ENCODE measurements around the gene PCDH1.

The PCDH1 gene

GRCh38 chr5:141824717-141825116 is 53.5 kb downstream of the PCDH1 start:
- H3K27ac ChIP-seq: no peak overlapping the region
- TF ChIP-seq ZFX (IDR thresholded peaks at IDR 0.05): no peak
- TF ChIP-seq CTCF (conservative IDR thresholded peaks at IDR 0.05): no peak

- TF ChIP-seq CTCF (conservative IDR thresholded peaks at IDR 0.05) (no peak), ZFX (IDR thresholded peaks at IDR 0.05) (no peak)
- H3K27ac ChIP-seq: peak overlapping the region; percentile 57
These were observed 55.2 kb downstream of the PCDH1 start for GRCh38 chr5:141823056-141823455.

- peak overlapping the region; percentile 57 for H3K27ac ChIP-seq
- TF ChIP-seq CTCF (conservative IDR thresholded peaks at IDR 0.05) (no peak), ZFX (IDR thresholded peaks at IDR 0.05) (no peak)
These were observed 56.1 kb downstream of the PCDH1 start for GRCh38 chr5:141822144-141822543.

- peak overlapping the region; percentile 57 for H3K27ac ChIP-seq
- no peak for TF ChIP-seq ZFX (IDR thresholded peaks at IDR 0.05)
- no peak for TF ChIP-seq CTCF (conservative IDR thresholded peaks at IDR 0.05)
These were observed 56.7 kb downstream of the PCDH1 start for GRCh38 chr5:141821430-141821925.

- peak overlapping the region; percentile 5; the same call in 1 of the 2 replicates for H3K27ac ChIP-seq
These were observed 57.5 kb downstream of the PCDH1 start for GRCh38 chr5:141820686-141821085.

GRCh38 chr5:141817631-141818030 is 60.6 kb downstream of the PCDH1 start:
- no peak for TF ChIP-seq CTCF (conservative IDR thresholded peaks at IDR 0.05)
- no peak overlapping the region for H3K27ac ChIP-seq

- TF ChIP-seq ZFX (IDR thresholded peaks at IDR 0.05) (no peak), CTCF (conservative IDR thresholded peaks at IDR 0.05) (no peak)
- H3K27ac ChIP-seq: no peak overlapping the region
These were observed 61.4 kb downstream of the PCDH1 start for GRCh38 chr5:141816598-141817399.

- H3K27ac ChIP-seq: no peak overlapping the region
- TF ChIP-seq CTCF (conservative IDR thresholded peaks at IDR 0.05) (no peak), ZFX (IDR thresholded peaks at IDR 0.05) (no peak)
These were observed 62.4 kb downstream of the PCDH1 start for GRCh38 chr5:141815796-141816180.

All from C4-2B (cell line).